ENCODE data around the gene RIN3.

GRCh38 chr14:92616178-92616577 lies 102.6 kb downstream of the RIN3 start:
- TF ChIP-seq CTCF (IDR thresholded peaks at IDR 0.05) (no peak), POLR2A (IDR thresholded peaks at IDR 0.05) (no peak)
